Measurements from ENCODE around the gene TNFRSF9.

The TNFRSF9 gene

GRCh38 chr1:7898962-7899361 lies 41.7 kb downstream of the TNFRSF9 start:
- TF ChIP-seq CTCF (IDR thresholded peaks at IDR 0.05; ENCODE audit: low read depth, low read length) = no peak
- no peak overlapping the region for H3K4me3 ChIP-seq (ENCODE audit: low read depth, low read length)

DNA sequence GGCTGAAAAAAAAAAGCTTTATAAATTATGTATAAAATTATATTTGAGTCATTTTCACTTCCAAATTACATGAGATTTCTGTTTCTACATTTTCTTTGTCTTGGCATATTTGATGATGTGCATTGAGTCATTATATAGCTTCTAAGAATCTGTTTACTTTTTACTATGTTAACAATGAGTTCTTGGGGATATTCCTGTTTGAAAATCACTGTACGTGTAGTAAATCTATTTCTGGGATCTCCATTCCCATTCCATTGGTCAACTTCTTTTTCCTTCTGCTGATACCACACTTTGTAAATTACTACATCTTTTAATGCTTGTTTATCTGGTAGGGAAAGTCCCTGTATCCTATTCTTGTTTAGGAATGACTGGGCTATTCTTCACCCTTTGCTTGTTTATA lies 43.6 kb downstream of the TNFRSF9 start:
- no peak for TF ChIP-seq CTCF (IDR thresholded peaks at IDR 0.05; ENCODE audit: low read depth, low read length)
- no peak overlapping the region for H3K4me3 ChIP-seq (ENCODE audit: low read depth, low read length)

DNA sequence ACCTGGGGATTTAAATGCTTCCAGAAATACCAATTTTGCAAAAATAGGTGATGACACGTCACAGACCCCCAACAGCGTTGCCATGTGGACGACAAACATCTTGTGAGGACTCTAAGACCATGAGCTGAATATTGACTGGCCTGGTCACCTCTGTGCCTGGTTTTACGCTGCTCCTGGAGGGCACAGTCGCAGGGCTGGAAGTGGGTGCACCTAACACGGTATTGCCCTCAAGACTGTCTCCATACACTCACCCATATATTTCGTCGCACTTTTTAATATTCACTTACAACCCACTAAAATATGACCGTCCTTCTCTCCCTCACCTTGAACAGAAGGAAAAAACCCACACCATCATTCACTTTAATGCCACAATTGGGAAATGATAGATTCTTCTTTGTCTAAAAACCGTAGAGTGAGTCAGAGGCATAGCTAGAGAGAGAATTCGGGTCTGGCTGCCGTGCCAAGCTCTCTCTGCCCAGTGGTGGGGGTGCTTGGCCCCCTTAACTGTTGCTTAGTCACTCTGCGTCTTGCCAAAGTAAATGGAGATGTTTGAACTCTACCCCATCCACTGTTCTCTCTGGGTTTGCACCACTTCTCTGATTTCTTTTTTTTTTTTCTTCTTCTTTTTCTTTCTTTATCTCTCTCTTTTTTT lies 47.0 kb downstream of the TNFRSF9 start:
- H3K4me3 ChIP-seq (ENCODE audit: low read depth, low read length) = no peak overlapping the region
- TF ChIP-seq CTCF (IDR thresholded peaks at IDR 0.05; ENCODE audit: low read depth, low read length) = no peak

DNA sequence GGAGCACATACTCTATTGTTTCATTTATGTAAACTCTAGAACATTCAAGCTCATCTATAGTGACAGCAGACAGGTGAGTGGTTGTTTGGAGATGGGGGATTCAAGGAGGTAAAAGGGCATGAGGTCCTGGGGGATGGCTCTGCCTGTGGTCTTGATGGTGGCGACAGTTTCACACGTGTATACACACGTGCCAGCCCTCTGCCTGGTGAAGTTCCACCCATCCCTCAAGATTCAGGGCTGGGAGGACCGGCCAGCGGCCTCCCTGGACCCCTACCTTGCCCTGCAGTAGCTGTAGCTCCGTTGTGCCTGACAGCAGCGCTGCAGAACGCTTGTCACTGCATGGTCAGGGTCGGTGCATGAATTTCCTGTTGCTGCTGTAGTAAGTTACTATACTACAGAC lies 48.8 kb downstream of the TNFRSF9 start:
- no peak overlapping the region for H3K4me3 ChIP-seq (ENCODE audit: low read depth, low read length)
- no peak for TF ChIP-seq CTCF (IDR thresholded peaks at IDR 0.05; ENCODE audit: low read depth, low read length)

DNA sequence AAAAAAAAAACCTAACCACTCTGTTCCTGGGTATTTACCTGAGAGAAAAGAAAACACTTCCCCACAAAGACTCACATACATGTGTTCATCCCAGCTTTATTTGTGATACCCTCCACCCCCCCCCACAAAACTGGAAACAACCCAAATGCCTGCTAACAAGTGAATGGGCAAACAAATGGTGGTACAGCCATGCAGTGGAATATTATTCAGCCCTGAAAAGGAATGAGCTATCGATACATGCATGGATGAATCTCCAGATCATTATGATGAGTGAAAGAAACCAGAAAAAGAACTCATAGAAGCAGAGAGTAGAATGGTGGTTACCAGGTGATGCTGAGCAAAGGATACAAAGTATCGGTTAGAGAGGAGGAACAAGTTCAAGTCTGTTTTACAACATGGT lies 49.8 kb downstream of the TNFRSF9 start:
- H3K4me3 ChIP-seq (ENCODE audit: low read depth, low read length) = no peak overlapping the region
- no peak for TF ChIP-seq CTCF (IDR thresholded peaks at IDR 0.05; ENCODE audit: low read depth, low read length)

DNA sequence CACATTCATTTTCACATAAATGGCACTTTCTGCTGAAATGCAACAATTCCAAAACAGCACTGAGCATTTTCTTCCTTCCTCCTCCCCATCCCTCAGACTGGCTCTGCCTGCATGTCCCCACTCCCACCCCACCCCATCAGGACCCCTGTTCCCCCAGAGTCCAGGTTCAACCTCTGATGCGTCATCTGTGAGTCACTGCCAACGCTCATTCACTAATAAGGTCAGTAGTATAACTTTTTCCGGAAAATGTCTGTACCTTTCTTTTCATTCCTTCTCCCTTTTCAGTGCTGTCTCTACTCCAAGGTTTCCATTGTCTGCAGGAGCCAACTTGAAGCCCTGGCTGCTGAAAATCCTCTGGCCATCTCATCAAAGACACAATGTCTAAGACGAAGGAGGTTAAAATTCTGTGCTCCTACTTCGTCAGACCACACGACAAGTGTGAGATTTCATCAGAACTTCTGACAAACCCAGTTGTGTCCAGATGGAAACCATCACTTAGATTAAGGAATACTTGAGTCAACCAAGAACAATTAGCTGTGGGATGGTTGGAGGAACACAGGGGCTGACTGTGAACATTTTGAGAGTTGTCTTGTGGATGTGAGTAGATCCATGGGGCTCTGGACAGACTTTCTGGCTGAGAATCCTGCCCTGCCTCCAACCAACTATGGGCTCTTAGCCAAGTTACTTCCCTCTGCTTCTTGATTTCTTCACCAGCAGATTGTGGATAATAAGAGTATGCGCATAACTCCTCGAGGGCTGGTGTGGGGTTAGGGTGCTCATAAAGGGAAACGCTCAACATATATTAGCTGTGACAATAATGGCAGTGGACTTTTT lies 52.2 kb downstream of the TNFRSF9 start:
- no peak overlapping the region for H3K4me3 ChIP-seq (ENCODE audit: low read depth, low read length)
- TF ChIP-seq CTCF (IDR thresholded peaks at IDR 0.05; ENCODE audit: low read depth, low read length) = no peak

DNA sequence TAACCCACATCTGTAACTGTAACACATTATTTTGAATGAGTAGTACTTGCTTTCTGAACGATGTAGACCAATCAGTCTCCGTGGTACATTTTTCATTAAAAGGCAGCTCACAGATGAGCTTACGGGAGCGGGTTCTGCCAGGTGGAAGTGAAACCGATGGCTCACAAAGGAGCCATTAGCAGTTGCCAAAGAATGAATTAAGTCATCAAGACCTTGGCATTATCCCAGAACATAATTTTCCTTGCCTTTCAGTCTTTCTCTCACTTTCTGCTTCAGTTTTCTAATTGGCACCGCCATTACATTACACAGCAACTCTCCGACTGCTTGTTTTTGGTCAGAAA lies 54.3 kb downstream of the TNFRSF9 start:
- TF ChIP-seq CTCF (IDR thresholded peaks at IDR 0.05; ENCODE audit: low read depth, low read length) = no peak
- no peak overlapping the region for H3K4me3 ChIP-seq (ENCODE audit: low read depth, low read length)

Measured in WI38 (cell line).